HepG2 (cell line): ENCODE results near the gene DPH5. TPM values are rescaled to one million over a fixed set of nuclear protein-coding genes. Genes with fewer than 3 reads are reported as not detected.

Source experiments
- ATAC-seq: fragments of 200-7000 bp; cut with Tn5 transposase; 3 replicates; pipeline ENCODE4 v1.9.1; 2020; ENCODE audit warnings: mild to moderate bottlenecking, moderate library complexity
- BruUV-seq: library from RNA; stranded (reverse); fragments of 400-500 nt; replicated peaks from 2 replicates; lab custom pipeline; 2021; lab: Mats Ljungman, UMichigan
- CTCF ChIA-PET: fragments of 300-600 bp; formaldehyde crosslinking; extraction: SDS; loops from one replicate; lab custom pipeline; 2021; ENCODE audit warnings: low total read pairs, inconsistent platforms, low intra/inter-chr PET ratio; lab: Yijun Ruan, JAX
- POLR2A ChIA-PET: fragments of 350-600 bp; sonication (Branson Sonifier 250); formaldehyde crosslinking; loops from one replicate; lab custom pipeline; 2020; ENCODE audit warnings: antibody characterized with exemption, inconsistent platforms; lab: Yijun Ruan, JAX
- DNase-seq: peaks from one replicate; pipeline ENCODE4 v3.0.0-alpha.2; 2015; ENCODE audit warnings: low spot score
- FAIRE-seq: peaks from 3 replicates; lab custom pipeline; 2011; peaks lifted over from hg19 to GRCh38; lab: Jason Lieb, UNC
- H2AFZ ChIP-seq: one replicate; pipeline ENCODE4 v1.6.1; 2011; ENCODE audit warnings: low read length, inconsistent platforms
- H3K27ac ChIP-seq: fragments of 300-600 bp; 3 replicates; pipeline ENCODE4 v1.8.0; 2011; ENCODE audit warnings: mixed run types, mild to moderate bottlenecking, mixed read lengths, low read length, inconsistent platforms; ENCODE audit not compliant: insufficient read depth; ENCODE audit errors: extremely low read length
- H3K27me3 ChIP-seq, 2 experiments: fragments of 200-600 bp in 1 of 2; 2 replicates in 1 of 2; 3 replicates in 1 of 2; pipeline versions ENCODE4 v1.6.0 to v1.8.0; 2011; ENCODE audit warnings: low read length in 2 of 2, mild to moderate bottlenecking in 2 of 2, moderate library complexity in 2 of 2, inconsistent platforms in 1 of 2; ENCODE audit not compliant: insufficient read depth in 2 of 2, control insufficient read depth in 1 of 2
- H3K36me3 ChIP-seq, 2 experiments: fragments of 200-600 bp in 1 of 2; replicated peaks in 1 of 2; 2 replicates in 1 of 2; 3 replicates in 1 of 2; pipeline versions ENCODE4 v1.5.1 to v1.8.0; 2011; ENCODE audit warnings: low read length in 2 of 2, inconsistent platforms in 1 of 2; ENCODE audit not compliant: insufficient read depth in 2 of 2, control insufficient read depth in 1 of 2
- H3K4me1 ChIP-seq: 2 replicates; pipeline ENCODE4 v1.5.1; 2012; ENCODE audit warnings: low read length, inconsistent platforms; ENCODE audit not compliant: insufficient read depth
- H3K4me2 ChIP-seq: 2 replicates; pipeline ENCODE4 v1.6.0; 2011; ENCODE audit warnings: low read depth, low read length, inconsistent platforms
- H3K4me3 ChIP-seq, 3 experiments: fragments of 200-600 bp in 1 of 3; sonication (generic), shearing (Covaris generic) in 1 of 3; replicated peaks in 1 of 3; 2 replicates each; pipeline ENCODE4 v1.5.1; 2011 to 2016; ENCODE audit warnings: low read length in 3 of 3, inconsistent platforms in 2 of 3, low read depth in 2 of 3, mild to moderate bottlenecking in 2 of 3, control low read depth in 1 of 3, mixed read lengths in 1 of 3; ENCODE audit not compliant: insufficient read depth in 1 of 3
- H3K79me2 ChIP-seq: one replicate; pipeline ENCODE4 v1.6.1; 2011; ENCODE audit warnings: low read length, inconsistent platforms; ENCODE audit not compliant: insufficient read depth
- H3K9ac ChIP-seq: 2 replicates; pipeline ENCODE4 v1.6.0; 2011; ENCODE audit warnings: mild to moderate bottlenecking, low read depth, low read length, inconsistent platforms; ENCODE audit not compliant: insufficient read depth
- H3K9me3 ChIP-seq: 2 replicates; pipeline ENCODE4 v1.5.1; 2012; ENCODE audit warnings: mild to moderate bottlenecking, low read length
- H4K20me1 ChIP-seq: 2 replicates; pipeline ENCODE4 v1.6.0; 2011; ENCODE audit warnings: inconsistent platforms, mild to moderate bottlenecking, low read length, moderate library complexity; ENCODE audit not compliant: insufficient read depth
- GFI1 ChIP-seq: sonication (generic); formaldehyde crosslinking; IDR thresholded peaks from 2 replicates; pipeline ENCODE4 v1.5.0; 2020; ENCODE audit warnings: missing genetic modification reagents, mild to moderate bottlenecking, borderline replicate concordance
- NR3C1 ChIP-seq: sonication (generic); formaldehyde crosslinking; IDR thresholded peaks from 2 replicates; pipeline ENCODE4 v1.4.0; 2020; ENCODE audit warnings: missing genetic modification reagents
- SAP130 ChIP-seq: IDR thresholded peaks from 2 replicates; pipeline ENCODE4 v1.6.1; 2016; ENCODE audit warnings: low read depth
- ZNF205 ChIP-seq: IDR thresholded peaks from 2 replicates; pipeline ENCODE4 v1.6.1; 2018; ENCODE audit warnings: missing biosample characterization, missing genetic modification reagents
- ZNF225 ChIP-seq: sonication (generic); formaldehyde crosslinking; IDR thresholded peaks from 2 replicates; pipeline ENCODE4 v1.4.0; 2020; ENCODE audit warnings: mild to moderate bottlenecking, missing genetic modification reagents
- ZNF468 ChIP-seq: sonication (generic); formaldehyde crosslinking; IDR thresholded peaks from 2 replicates; pipeline ENCODE4 v1.8.0; 2022; ENCODE audit warnings: mild to moderate bottlenecking, moderate library complexity, missing genetic modification reagents
- ZNF549 ChIP-seq: sonication (generic); formaldehyde crosslinking; IDR thresholded peaks from 2 replicates; pipeline ENCODE4 v1.5.0; 2020; ENCODE audit warnings: missing genetic modification reagents
- WGBS: methylation state at CpG from one replicate; pipeline ENCODE4 v1.1.6; 2017; ENCODE audit warnings: low lambda C conversion rate; 5-methylcytosine and 5-hydroxymethylcytosine counted together
- in situ Hi-C: cut with HindIII; loops from 2 replicates; pipeline ENCODE4 v1.10.0; 2017; ENCODE audit warnings: low pct_unique_long_range_greater_than_20kb; ENCODE audit not compliant: extremely low pct_ligation_motif_present
- intact Hi-C: fragments of 100-400 bp; cut with micrococcal nuclease; formaldehyde crosslinking; loops from one replicate; pipeline ENCODE4 v1.10.0; 2022; ENCODE audit not compliant: unreplicated experiment
- polyA plus RNA-seq, 8 experiments: library from polyadenylated mRNA; depleted of rRNA in 3 of 8; stranded (reverse) in 7 of 8; unstranded in 1 of 8; fragments of >200 nt; fragmentation: Illumina TruSeq in 4 of 8; extraction: Trizol in 4 of 8; gene quantifications; 2 replicates each; pipeline versions ENCODE4 v1.2.1 to v1.2.3, GENCODE V29; 2011 to 2016; ENCODE audit warnings: low read depth in 4 of 8, missing spikeins in 1 of 8, mixed read lengths in 1 of 8; ENCODE audit not compliant: insufficient read depth in 1 of 8
- total RNA-seq, 5 experiments: library from RNA; depleted of rRNA; stranded (reverse); fragments of >200 nt; fragmentation: Illumina TruSeq; extraction: Trizol; gene quantifications; 2 replicates each; pipeline ENCODE4 v1.2.3, GENCODE V29; 2016; ENCODE audit warnings: low read depth in 1 of 5
- TF ChIP-seq, protein P1 (sequence below): sonication (generic); formaldehyde crosslinking; IDR thresholded peaks from 2 replicates; pipeline ENCODE4 v1.9.0; 2021; ENCODE audit warnings: missing genetic modification reagents, borderline replicate concordance
- TF ChIP-seq, protein P2 (sequence below): sonication (generic); formaldehyde crosslinking; conservative IDR thresholded peaks from 2 replicates; pipeline ENCODE4 v1.8.0; 2022; ENCODE audit warnings: low read depth, missing genetic modification reagents

DPH5 gene
- total and polyA plus RNA-seq, 2 of the 13 experiments (the other 11 are each of a cell fraction or from before 2014, with no cell fraction given): 53.2 to 79.6 TPM

DNA sequence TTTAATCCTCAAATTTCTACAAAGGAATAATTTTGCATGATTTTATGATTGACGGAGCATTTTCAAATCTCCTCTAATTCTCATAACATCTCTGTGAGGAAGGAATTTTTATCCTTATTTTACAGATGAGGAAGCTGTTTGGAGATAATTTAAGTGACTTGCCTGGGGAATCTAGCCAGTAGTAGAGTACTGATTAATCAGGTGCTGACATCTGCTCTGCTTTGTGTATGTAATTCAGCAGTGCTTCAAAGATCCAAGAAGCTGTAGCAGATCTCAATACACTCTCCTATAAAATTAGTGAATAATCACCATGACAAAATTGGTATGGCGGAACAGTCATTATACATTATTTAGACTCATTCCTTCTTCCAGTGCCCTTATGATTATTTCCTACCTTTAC, 46.0 kb downstream of the DPH5 start:
- DNase-seq (no peak), FAIRE-seq (no peak), ATAC-seq (no peak)
- H3K4me3 ChIP-seq: no peak overlapping the region
- intact Hi-C loops (no loop called here), in situ Hi-C loops (no loop called here)
- no peak overlapping the region for H3K9ac ChIP-seq
- BruUV-seq: no TSS peak
- no peaks in the 10 kb centered on the region for H4K20me1 ChIP-seq
- H3K9me3 ChIP-seq: no peaks in the 10 kb centered on the region
- ChIA-PET CTCF (no interaction called here), POLR2A (no interaction called here)
- TF ChIP-seq, protein P1, sequence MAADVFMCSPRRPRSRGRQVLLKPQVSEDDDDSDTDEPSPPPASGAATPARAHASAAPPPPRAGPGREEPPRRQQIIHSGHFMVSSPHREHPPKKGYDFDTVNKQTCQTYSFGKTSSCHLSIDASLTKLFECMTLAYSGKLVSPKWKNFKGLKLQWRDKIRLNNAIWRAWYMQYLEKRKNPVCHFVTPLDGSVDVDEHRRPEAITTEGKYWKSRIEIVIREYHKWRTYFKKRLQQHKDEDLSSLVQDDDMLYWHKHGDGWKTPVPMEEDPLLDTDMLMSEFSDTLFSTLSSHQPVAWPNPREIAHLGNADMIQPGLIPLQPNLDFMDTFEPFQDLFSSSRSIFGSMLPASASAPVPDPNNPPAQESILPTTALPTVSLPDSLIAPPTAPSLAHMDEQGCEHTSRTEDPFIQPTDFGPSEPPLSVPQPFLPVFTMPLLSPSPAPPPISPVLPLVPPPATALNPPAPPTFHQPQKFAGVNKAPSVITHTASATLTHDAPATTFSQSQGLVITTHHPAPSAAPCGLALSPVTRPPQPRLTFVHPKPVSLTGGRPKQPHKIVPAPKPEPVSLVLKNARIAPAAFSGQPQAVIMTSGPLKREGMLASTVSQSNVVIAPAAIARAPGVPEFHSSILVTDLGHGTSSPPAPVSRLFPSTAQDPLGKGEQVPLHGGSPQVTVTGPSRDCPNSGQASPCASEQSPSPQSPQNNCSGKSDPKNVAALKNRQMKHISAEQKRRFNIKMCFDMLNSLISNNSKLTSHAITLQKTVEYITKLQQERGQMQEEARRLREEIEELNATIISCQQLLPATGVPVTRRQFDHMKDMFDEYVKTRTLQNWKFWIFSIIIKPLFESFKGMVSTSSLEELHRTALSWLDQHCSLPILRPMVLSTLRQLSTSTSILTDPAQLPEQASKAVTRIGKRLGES (CRISPR knock-in tag): no peak
- TF ChIP-seq ZNF549 (CRISPR knock-in tag) (no peak), SAP130 (CRISPR knock-in tag) (no peak), ZNF468 (CRISPR knock-in tag) (no peak), ZNF205 (CRISPR knock-in tag) (no peak), GFI1 (CRISPR knock-in tag) (no peak), ZNF225 (CRISPR knock-in tag) (no peak), NR3C1 (CRISPR knock-in tag) (no peak)
- TF ChIP-seq, protein P2, sequence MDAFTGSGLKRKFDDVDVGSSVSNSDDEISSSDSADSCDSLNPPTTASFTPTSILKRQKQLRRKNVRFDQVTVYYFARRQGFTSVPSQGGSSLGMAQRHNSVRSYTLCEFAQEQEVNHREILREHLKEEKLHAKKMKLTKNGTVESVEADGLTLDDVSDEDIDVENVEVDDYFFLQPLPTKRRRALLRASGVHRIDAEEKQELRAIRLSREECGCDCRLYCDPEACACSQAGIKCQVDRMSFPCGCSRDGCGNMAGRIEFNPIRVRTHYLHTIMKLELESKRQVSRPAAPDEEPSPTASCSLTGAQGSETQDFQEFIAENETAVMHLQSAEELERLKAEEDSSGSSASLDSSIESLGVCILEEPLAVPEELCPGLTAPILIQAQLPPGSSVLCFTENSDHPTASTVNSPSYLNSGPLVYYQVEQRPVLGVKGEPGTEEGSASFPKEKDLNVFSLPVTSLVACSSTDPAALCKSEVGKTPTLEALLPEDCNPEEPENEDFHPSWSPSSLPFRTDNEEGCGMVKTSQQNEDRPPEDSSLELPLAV (CRISPR knock-in tag): no peak
- H3K4me1 ChIP-seq: no peaks in the 10 kb centered on the region
- WGBS: 98% methylated on average over 2 of the region's 2 CpGs
- no peak overlapping the region for H2AFZ ChIP-seq
- no peak overlapping the region for H3K4me2 ChIP-seq
- H3K79me2 ChIP-seq: no peaks in the 10 kb centered on the region
- peaks cover 3 to 22% of the 10 kb centered on the region in 2 experiments; a peak in 3 of 5 replicates for H3K36me3 ChIP-seq
- no peak overlapping the region for H3K27ac ChIP-seq
- no peaks in the 10 kb centered on the region for H3K27me3 ChIP-seq
